ENCODE results near the gene SF3A1. TPM values are rescaled to one million over a fixed set of nuclear protein-coding genes. Genes with fewer than 3 reads are reported as not detected.

Gene SF3A1
- total RNA-seq, 2 donors from 2014 or later, result 56.7 to 77.0 TPM

- no peak for ATAC-seq (ENCODE audit: insufficient number of reproducible peaks, low FRiP score, low read depth)
- Histone ChIP-seq H3K4me3 (no peak overlapping the region), H3K27ac (no peak overlapping the region), H3K36me3 (peaks cover 64% of the 10 kb centered on the region), H3K4me1 (ENCODE audit: control insufficient read depth in 1 of 2, low read depth in 2 of 2) (peaks cover 16 to 46% of the 10 kb centered on the region in 2 donors), H3K27me3 (replicated peaks; ENCODE audit: insufficient read depth) (no peaks in the 10 kb centered on the region), H3K9me3 (no peaks in the 10 kb centered on the region)
- no peak for DNase-seq (ENCODE audit: low spot score)
- no peak for TF ChIP-seq CTCF (IDR thresholded peaks at IDR 0.05)
Measured at GRCh38 chr22:30293026-30293425, 63.7 kb downstream of the SF3A1 start.

DNA sequence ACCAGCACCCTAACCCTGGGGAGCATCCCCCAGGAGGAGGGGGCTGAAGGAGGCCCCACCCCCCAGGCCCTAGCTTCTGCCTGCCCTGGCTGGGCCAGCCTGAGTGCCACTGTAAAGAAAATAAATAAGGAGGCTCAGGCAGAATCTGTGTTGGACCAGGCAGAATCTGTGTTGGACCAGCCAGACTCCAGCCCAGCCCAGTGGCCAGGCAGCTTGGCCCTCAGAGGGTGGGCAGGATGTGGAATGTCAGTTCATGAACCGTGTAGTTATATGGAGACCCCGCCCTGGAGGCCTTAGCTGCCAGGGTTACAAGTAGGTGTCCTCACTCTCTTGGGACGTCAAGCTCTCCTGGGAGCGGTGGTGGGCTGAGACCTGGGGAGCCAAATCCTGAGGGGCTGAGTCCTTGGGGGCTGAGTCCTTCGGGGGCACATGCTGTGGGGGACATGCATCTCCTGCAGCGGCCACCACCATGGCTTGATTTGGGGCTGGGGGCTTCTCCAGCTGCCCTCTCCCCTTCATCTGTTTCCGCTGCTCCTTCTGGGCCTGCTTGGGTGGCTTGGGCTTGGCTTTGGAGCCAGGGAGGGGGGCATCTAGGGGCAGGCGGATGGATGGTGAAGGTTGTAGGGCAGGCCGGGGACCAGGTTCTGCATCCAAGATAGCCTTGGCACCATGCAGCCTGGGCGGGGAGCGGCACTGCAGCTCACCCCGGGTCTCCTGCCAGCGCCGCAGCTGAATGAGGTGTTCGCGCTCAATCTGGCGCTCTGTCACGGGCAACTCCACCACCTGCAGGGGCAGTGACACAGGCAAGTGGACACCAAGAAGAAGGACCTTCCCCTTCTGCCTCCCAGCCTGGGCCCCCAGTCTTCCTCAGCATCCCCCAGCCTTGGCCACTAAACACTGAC is 64.4 kb downstream of the SF3A1 start:
- peak overlapping the region; percentile 95 to 96 for H3K27ac ChIP-seq
- ATAC-seq (ENCODE audit: insufficient number of reproducible peaks, low FRiP score, low read depth) (no peak), DNase-seq (ENCODE audit: low spot score) (no peak)
- H3K4me1 ChIP-seq (ENCODE audit: control insufficient read depth in 1 of 2, low read depth in 2 of 2), result peaks cover 16 to 46% of the 10 kb centered on the region in 2 donors
- H3K27me3 ChIP-seq (replicated peaks; ENCODE audit: insufficient read depth), result no peaks in the 10 kb centered on the region
- H3K9me3 ChIP-seq, result no peaks in the 10 kb centered on the region
- peaks cover 57% of the 10 kb centered on the region for H3K36me3 ChIP-seq
- TF ChIP-seq CTCF (IDR thresholded peaks at IDR 0.05), result no peak
- H3K4me3 ChIP-seq, result no peak overlapping the region

DNA sequence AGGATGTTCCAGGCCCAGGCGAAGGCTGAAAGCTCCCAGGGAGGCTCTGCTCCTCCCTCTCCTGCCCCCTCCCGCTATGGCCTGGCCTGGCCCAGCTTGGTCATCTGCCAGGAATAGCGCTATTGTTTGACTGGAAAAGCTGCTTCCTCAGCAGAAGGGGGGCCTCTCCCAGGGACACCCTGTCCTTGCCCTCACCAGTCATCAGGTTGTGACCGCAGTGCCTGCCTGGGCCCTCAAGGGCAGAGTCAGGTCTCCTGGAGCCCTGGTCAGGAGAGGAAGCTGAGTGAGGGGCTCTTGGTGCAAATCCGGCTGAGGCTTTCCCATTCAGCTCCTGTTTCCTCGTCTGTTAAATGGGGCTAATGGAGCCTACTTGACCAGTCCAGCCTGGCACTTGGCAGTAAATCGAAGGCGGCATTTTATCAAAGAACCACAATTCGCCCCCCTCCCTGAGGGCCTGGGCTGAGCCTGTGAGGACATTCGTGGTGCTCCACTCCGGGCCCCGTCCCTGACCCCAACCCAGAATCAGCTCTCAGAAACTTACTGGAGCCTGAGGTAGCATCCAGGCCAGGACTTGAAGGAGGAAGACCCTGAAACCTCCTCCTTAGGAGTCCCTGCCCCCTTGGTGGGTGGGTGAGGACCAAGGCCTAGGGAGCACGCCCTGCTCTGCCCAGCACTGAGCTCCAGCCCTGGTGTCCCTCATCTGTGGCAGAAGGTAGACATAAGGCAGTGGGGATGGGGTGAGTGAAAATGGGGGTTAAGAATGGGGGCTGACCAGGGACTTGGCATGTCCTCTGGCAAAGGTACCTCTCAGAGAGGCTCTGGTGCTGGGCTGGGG is 65.4 kb downstream of the SF3A1 start:
- DNase-seq (ENCODE audit: low spot score), result peak; percentile 84
- H3K36me3 ChIP-seq, result peaks cover 49% of the 10 kb centered on the region
- H3K4me1 ChIP-seq (ENCODE audit: control insufficient read depth in 1 of 2, low read depth in 2 of 2), result peaks cover 16 to 42% of the 10 kb centered on the region in 2 donors
- no peaks in the 10 kb centered on the region for H3K9me3 ChIP-seq
- peak; percentile 35 for ATAC-seq (ENCODE audit: insufficient number of reproducible peaks, low FRiP score, low read depth)
- H3K27ac ChIP-seq, result peak overlapping the region; percentile 95 to 96
- no peak for TF ChIP-seq CTCF (IDR thresholded peaks at IDR 0.05)
- H3K4me3 ChIP-seq, result no peak overlapping the region
- H3K27me3 ChIP-seq (replicated peaks; ENCODE audit: insufficient read depth), result no peaks in the 10 kb centered on the region

DNA sequence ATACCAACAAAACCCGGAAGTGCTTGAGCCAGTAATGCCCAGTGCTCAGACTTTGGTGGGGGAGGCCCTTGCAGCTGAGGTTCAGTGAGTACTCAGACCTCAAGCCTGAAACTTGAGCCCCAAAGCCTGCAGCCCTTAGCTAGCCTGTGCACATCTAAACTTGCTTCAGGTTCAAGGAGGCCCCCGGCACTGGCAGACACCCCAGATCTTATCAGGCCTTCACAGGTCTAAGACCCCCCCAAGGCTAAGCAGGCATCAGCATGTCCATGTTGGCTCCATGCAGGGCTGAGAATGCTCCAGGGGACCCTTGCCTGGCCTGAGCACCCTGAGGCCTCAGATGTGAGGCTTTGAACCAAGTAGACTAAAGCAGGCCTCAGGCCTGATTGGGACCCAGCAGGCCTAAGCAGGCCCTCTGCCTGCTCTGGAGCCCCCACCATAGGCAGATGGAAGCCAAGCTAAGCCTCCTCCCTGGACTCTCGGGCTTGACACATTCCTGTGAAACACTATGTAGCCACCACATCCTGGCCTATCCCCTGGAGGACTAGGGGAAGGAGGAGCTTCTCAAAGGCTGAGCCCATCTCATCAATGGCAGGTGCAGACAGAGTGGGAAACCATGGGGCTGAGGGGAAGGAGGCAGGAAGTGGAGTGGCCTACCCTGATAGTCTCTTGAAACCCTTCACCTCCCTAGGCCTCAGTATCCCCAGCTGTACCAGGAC is 66.2 kb downstream of the SF3A1 start:
- no peak for DNase-seq (ENCODE audit: low spot score)
- H3K9me3 ChIP-seq, result no peaks in the 10 kb centered on the region
- peaks cover 16 to 42% of the 10 kb centered on the region in 2 donors for H3K4me1 ChIP-seq (ENCODE audit: control insufficient read depth in 1 of 2, low read depth in 2 of 2)
- ATAC-seq (ENCODE audit: insufficient number of reproducible peaks, low FRiP score, low read depth), result peak; percentile 9
- peak overlapping the region; percentile 95 to 96 for H3K27ac ChIP-seq
- TF ChIP-seq CTCF (IDR thresholded peaks at IDR 0.05), result no peak
- H3K36me3 ChIP-seq, result peaks cover 49% of the 10 kb centered on the region
- H3K4me3 ChIP-seq, result peak overlapping the region; percentile 75
- H3K27me3 ChIP-seq (replicated peaks; ENCODE audit: insufficient read depth), result no peaks in the 10 kb centered on the region
